ENCODE measurements around the gene ZFYVE9. TPM values are rescaled to one million over a fixed set of nuclear protein-coding genes. Genes with fewer than 3 reads are reported as not detected.

ZFYVE9 gene
- total RNA-seq, 1 donor from 2014 or later, result 18.4 TPM

GRCh38 chr1:52209429-52209828 lies 67.5 kb downstream of the ZFYVE9 start:
- TF ChIP-seq, protein P1, sequence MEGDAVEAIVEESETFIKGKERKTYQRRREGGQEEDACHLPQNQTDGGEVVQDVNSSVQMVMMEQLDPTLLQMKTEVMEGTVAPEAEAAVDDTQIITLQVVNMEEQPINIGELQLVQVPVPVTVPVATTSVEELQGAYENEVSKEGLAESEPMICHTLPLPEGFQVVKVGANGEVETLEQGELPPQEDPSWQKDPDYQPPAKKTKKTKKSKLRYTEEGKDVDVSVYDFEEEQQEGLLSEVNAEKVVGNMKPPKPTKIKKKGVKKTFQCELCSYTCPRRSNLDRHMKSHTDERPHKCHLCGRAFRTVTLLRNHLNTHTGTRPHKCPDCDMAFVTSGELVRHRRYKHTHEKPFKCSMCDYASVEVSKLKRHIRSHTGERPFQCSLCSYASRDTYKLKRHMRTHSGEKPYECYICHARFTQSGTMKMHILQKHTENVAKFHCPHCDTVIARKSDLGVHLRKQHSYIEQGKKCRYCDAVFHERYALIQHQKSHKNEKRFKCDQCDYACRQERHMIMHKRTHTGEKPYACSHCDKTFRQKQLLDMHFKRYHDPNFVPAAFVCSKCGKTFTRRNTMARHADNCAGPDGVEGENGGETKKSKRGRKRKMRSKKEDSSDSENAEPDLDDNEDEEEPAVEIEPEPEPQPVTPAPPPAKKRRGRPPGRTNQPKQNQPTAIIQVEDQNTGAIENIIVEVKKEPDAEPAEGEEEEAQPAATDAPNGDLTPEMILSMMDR (IDR thresholded peaks at IDR 0.05; ENCODE audit: insufficient read depth, low read length, poor library complexity, severe bottlenecking), result no peak
- Histone ChIP-seq H3K4me3 (ENCODE audit: low read depth, low read length) (no peak overlapping the region), H3K27me3 (ENCODE audit: control insufficient read depth, insufficient read depth, low read length) (no peaks in the 10 kb centered on the region), H3K36me3 (ENCODE audit: control insufficient read depth, insufficient read depth, low read length) (no peaks in the 10 kb centered on the region)
- DNase-seq (ENCODE audit: low read depth), result no peak

DNA sequence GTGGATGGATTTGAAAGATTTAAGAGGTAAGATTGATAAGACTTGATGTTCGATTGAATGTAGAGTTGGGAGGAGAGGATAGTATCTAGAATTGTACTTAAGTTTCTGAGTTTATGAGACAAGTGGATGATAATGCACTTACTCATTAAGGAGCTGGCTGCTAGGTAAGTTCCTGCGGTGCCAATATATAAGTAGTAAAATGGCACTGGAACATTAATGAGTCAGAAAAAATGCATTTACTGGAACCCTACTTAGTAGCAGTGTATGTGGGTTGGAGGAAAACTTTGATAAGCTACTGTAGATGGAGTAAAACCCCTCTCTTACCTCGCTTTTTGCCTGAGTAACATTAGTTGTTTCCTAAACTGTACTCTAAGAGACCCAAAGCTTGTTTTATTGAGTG lies 68.2 kb downstream of the ZFYVE9 start:
- Histone ChIP-seq H3K36me3 (ENCODE audit: control insufficient read depth, insufficient read depth, low read length) (no peaks in the 10 kb centered on the region), H3K4me3 (ENCODE audit: low read depth, low read length) (no peak overlapping the region), H3K27me3 (ENCODE audit: control insufficient read depth, insufficient read depth, low read length) (no peaks in the 10 kb centered on the region)
- no peak for DNase-seq (ENCODE audit: low read depth)
- TF ChIP-seq, protein P1 (IDR thresholded peaks at IDR 0.05; ENCODE audit: insufficient read depth, low read length, poor library complexity, severe bottlenecking), result no peak

- TF ChIP-seq, protein P1 (IDR thresholded peaks at IDR 0.05; ENCODE audit: insufficient read depth, low read length, poor library complexity, severe bottlenecking), result no peak
- H3K4me3 ChIP-seq (ENCODE audit: low read depth, low read length), result no peak overlapping the region
- H3K27me3 ChIP-seq (ENCODE audit: control insufficient read depth, insufficient read depth, low read length), result no peaks in the 10 kb centered on the region
- H3K36me3 ChIP-seq (ENCODE audit: control insufficient read depth, insufficient read depth, low read length), result no peaks in the 10 kb centered on the region
- DNase-seq (ENCODE audit: low read depth), result no peak
These were observed 75.1 kb downstream of the ZFYVE9 start for GRCh38 chr1:52216907-52217458.

DNA sequence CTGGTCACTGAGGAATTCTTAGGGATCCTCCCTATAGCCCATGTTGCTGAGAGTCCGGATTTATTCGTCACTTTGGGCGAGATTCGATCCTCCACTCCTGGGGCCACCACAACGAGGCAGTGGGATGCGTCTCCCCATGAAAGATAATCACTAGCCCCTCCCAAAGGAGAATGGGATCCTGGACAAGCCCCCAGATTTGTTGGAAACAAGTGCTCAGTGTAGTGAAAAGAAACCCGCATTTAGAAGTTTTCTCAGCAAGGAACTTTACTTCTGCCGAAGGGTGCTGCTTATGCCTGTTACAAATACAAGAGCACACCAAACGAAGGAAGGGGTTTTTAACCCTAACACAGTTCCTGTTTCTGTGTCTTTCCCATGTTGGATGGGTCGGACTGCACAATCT lies 83.3 kb downstream of the ZFYVE9 start:
- no peak overlapping the region for H3K4me3 ChIP-seq (ENCODE audit: low read depth, low read length)
- no peak for DNase-seq (ENCODE audit: low read depth)
- H3K36me3 ChIP-seq (ENCODE audit: control insufficient read depth, insufficient read depth, low read length), result no peaks in the 10 kb centered on the region
- TF ChIP-seq, protein P1 (IDR thresholded peaks at IDR 0.05; ENCODE audit: insufficient read depth, low read length, poor library complexity, severe bottlenecking), result no peak
- no peaks in the 10 kb centered on the region for H3K27me3 ChIP-seq (ENCODE audit: control insufficient read depth, insufficient read depth, low read length)

- no peaks in the 10 kb centered on the region for H3K27me3 ChIP-seq (ENCODE audit: control insufficient read depth, insufficient read depth, low read length)
- H3K4me3 ChIP-seq (ENCODE audit: low read depth, low read length), result no peak overlapping the region
- TF ChIP-seq, protein P1 (IDR thresholded peaks at IDR 0.05; ENCODE audit: insufficient read depth, low read length, poor library complexity, severe bottlenecking), result no peak
- no peaks in the 10 kb centered on the region for H3K36me3 ChIP-seq (ENCODE audit: control insufficient read depth, insufficient read depth, low read length)
- DNase-seq (ENCODE audit: low read depth), result no peak
These were observed 87.6 kb downstream of the ZFYVE9 start for GRCh38 chr1:52229494-52229893.

DNA sequence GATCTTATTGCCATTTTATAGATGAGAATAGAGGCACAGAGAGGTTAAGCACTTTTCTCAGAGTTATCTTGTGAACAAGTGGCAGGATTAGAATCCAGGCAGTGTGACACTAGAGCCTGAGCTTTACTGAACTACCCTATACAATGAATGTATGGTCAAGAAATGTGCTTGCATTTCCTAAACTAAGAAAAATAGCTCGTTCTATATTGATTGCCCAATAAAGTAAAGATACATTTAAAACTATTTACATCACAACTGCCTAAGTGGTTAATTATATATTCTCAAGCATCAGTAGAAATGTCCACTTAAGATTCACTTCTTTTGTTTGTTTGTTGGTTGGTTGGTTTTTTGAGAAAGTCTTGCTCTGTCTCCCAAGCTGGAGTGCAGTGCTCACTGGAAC lies 91.6 kb downstream of the ZFYVE9 start:
- no peaks in the 10 kb centered on the region for H3K36me3 ChIP-seq (ENCODE audit: control insufficient read depth, insufficient read depth, low read length)
- no peak for DNase-seq (ENCODE audit: low read depth)
- H3K4me3 ChIP-seq (ENCODE audit: low read depth, low read length), result no peak overlapping the region
- TF ChIP-seq, protein P1 (IDR thresholded peaks at IDR 0.05; ENCODE audit: insufficient read depth, low read length, poor library complexity, severe bottlenecking), result no peak
- no peaks in the 10 kb centered on the region for H3K27me3 ChIP-seq (ENCODE audit: control insufficient read depth, insufficient read depth, low read length)
